CD14-positive monocyte (primary cell): ENCODE measurements around the gene MEGF6. TPM values are rescaled to one million over a fixed set of nuclear protein-coding genes. Genes with fewer than 3 reads are reported as not detected.

Experiments used
- DNase-seq, 3 donors: peaks; one replicate each; pipeline ENCODE4 v3.0.0-alpha.2; 2011 to 2022
- H2AFZ ChIP-seq: 2 replicates; pipeline ENCODE4 v1.6.0; 2012; ENCODE audit warnings: mild to moderate bottlenecking, low read depth, low read length, inconsistent platforms; ENCODE audit not compliant: insufficient read depth, poor library complexity, severe bottlenecking
- H3K27ac ChIP-seq, 2 donors: 1 replicate in 1 of 2; 2 replicates in 1 of 2; pipeline ENCODE4 v1.5.1; 2012 to 2013; ENCODE audit warnings: low read length in 2 of 2, control low read depth in 1 of 2, inconsistent platforms in 1 of 2, low read depth in 1 of 2, mild to moderate bottlenecking in 1 of 2
- H3K27me3 ChIP-seq, 2 donors: one replicate each; pipeline versions ENCODE4 v1.6.0 to v1.6.1; 2011 to 2013; ENCODE audit warnings: low read length in 2 of 2; ENCODE audit not compliant: control insufficient read depth in 2 of 2, insufficient read depth in 2 of 2
- H3K36me3 ChIP-seq, 2 donors: replicated peaks in 1 of 2; 1 replicate in 1 of 2; 2 replicates in 1 of 2; pipeline versions ENCODE4 v1.5.1 to v1.6.1; 2012 to 2013; ENCODE audit warnings: low read length in 2 of 2, control low read depth in 1 of 2, inconsistent platforms in 1 of 2, mild to moderate bottlenecking in 1 of 2; ENCODE audit not compliant: insufficient read depth in 2 of 2, control insufficient read depth in 1 of 2
- H3K4me1 ChIP-seq, 2 donors: 1 replicate in 1 of 2; 2 replicates in 1 of 2; pipeline versions ENCODE4 v1.5.1 to v1.6.1; 2012 to 2013; ENCODE audit warnings: low read length in 2 of 2, control low read depth in 1 of 2, inconsistent platforms in 1 of 2, mild to moderate bottlenecking in 1 of 2, moderate library complexity in 1 of 2; ENCODE audit not compliant: insufficient read depth in 2 of 2, control insufficient read depth in 1 of 2
- H3K4me2 ChIP-seq: replicated peaks from 2 replicates; pipeline ENCODE3; 2012; ENCODE audit warnings: low read length, moderate library complexity, mild to moderate bottlenecking; ENCODE audit not compliant: poor library complexity, severe bottlenecking; ENCODE audit errors: extremely low read depth
- H3K4me3 ChIP-seq, 3 experiments: fragments of 200-600 bp in 1 of 3; sonication (generic) in 1 of 3; replicated peaks in 1 of 3; 1 replicate in 2 of 3; 2 replicates in 1 of 3; pipeline ENCODE4 v1.5.1; 2011 to 2013; ENCODE audit warnings: low read length in 3 of 3, mild to moderate bottlenecking in 3 of 3, control low read depth in 2 of 3, low read depth in 2 of 3, inconsistent platforms in 1 of 3, moderate library complexity in 1 of 3
- H3K79me2 ChIP-seq: 2 replicates; pipeline ENCODE4 v1.6.0; 2012; ENCODE audit warnings: mild to moderate bottlenecking, control low read depth, inconsistent platforms, low read length, moderate library complexity; ENCODE audit not compliant: insufficient read depth
- H3K9ac ChIP-seq: 2 replicates; pipeline ENCODE4 v1.6.0; 2017; ENCODE audit warnings: low read length, mild to moderate bottlenecking; ENCODE audit not compliant: insufficient read depth, poor library complexity, severe bottlenecking
- H3K9me3 ChIP-seq, 2 donors: replicated peaks in 1 of 2; 1 replicate in 1 of 2; 2 replicates in 1 of 2; pipeline versions ENCODE4 v1.5.1 to v1.6.1; 2012 to 2013; ENCODE audit warnings: low read length in 2 of 2, control low read depth in 1 of 2; ENCODE audit not compliant: control insufficient read depth in 1 of 2, insufficient read depth in 1 of 2
- H4K20me1 ChIP-seq: 2 replicates; pipeline ENCODE4 v1.6.0; 2012; ENCODE audit warnings: mild to moderate bottlenecking, low read length, control low read depth, moderate library complexity; ENCODE audit not compliant: insufficient read depth
- H3K27ac Mint-ChIP-seq, 7 donors: one replicate each; pipeline ENCODE4 v1.8.0; 2020; ENCODE audit warnings: mild to moderate bottlenecking in 7 of 7, mixed read lengths in 7 of 7, moderate library complexity in 6 of 7, inconsistent platforms in 2 of 7
- H3K27me3 Mint-ChIP-seq, 3 donors: one replicate each; pipeline ENCODE4 v1.8.0; 2021 to 2022; ENCODE audit warnings: low read depth in 3 of 3, mild to moderate bottlenecking in 3 of 3, mixed read lengths in 3 of 3, moderate library complexity in 3 of 3, inconsistent platforms in 1 of 3
- H3K36me3 Mint-ChIP-seq, 2 donors: one replicate each; pipeline ENCODE4 v1.8.0; 2020; ENCODE audit warnings: mixed read lengths in 2 of 2, inconsistent platforms in 1 of 2, mild to moderate bottlenecking in 1 of 2
- H3K4me1 Mint-ChIP-seq: one replicate; pipeline ENCODE4 v1.8.0; 2020; ENCODE audit warnings: mild to moderate bottlenecking, mixed read lengths
- H3K4me3 Mint-ChIP-seq, 2 donors: one replicate each; pipeline ENCODE4 v1.8.0; 2020; ENCODE audit warnings: mild to moderate bottlenecking in 2 of 2, mixed read lengths in 2 of 2, moderate library complexity in 1 of 2
- H3K9me3 Mint-ChIP-seq, 7 donors: one replicate each; pipeline ENCODE4 v1.8.0; 2020 to 2022; ENCODE audit warnings: mixed read lengths in 7 of 7, mild to moderate bottlenecking in 6 of 7, moderate library complexity in 6 of 7, inconsistent platforms in 2 of 7
- CTCF ChIP-seq: fragments of 200-600 bp; IDR thresholded peaks from one replicate; pipeline ENCODE4 v1.8.0; 2022; ENCODE audit warnings: antibody characterized with exemption, mild to moderate bottlenecking
- WGBS: methylation state at CpG from one replicate; pipeline ENCODE4 v1.1.5; 2013; ENCODE audit warnings: missing lambda C conversion rate; ENCODE audit not compliant: insufficient coverage; 5-methylcytosine and 5-hydroxymethylcytosine counted together
- intact Hi-C, 2 donors: fragments of 100-400 bp; cut with micrococcal nuclease; formaldehyde crosslinking; loops; one replicate each; pipeline versions ENCODE4 v1.15.0 to v1.15.1; 2023
- polyA plus RNA-seq, 3 donors: library from polyadenylated mRNA; depleted of rRNA in 1 of 3; unstranded in 2 of 3; stranded (reverse) in 1 of 3; fragments of 300-500 nt in 2 of 3; fragments of >200 nt in 1 of 3; fragmentation: Illumina TruSeq in 2 of 3; gene quantifications; 1 replicate in 2 of 3; 2 replicates in 1 of 3; pipeline ENCODE4 v1.2.3, GENCODE V29; 2012 to 2021

The MEGF6 gene
- polyA plus RNA-seq, 3 donors, result 0.39 to 3.8 (median 1.2) TPM

- H3K27me3 Mint-ChIP-seq, result peaks cover 2 to 5% (median 4%) of the 10 kb centered on the region in 3 donors
- Histone ChIP-seq H3K27me3 (no peaks in the 10 kb centered on the region), H2AFZ (no peak overlapping the region), H3K4me3 (no peak overlapping the region), H3K79me2 (no peaks in the 10 kb centered on the region), H3K36me3 (no peaks in the 10 kb centered on the region), H3K9ac (no peak overlapping the region), H3K9me3 (no peaks in the 10 kb centered on the region), H3K4me1 (no peaks in the 10 kb centered on the region), H3K4me2 (no peak overlapping the region), H4K20me1 (no peaks in the 10 kb centered on the region), H3K27ac (no peak overlapping the region)
- no peak for DNase-seq
- intact Hi-C loops, result no loop called here
- no peaks in the 10 kb centered on the region for H3K4me1 Mint-ChIP-seq
- WGBS, result 96% methylated on average over 9 of the region's 17 CpGs
- no peak overlapping the region for H3K27ac Mint-ChIP-seq
- H3K4me3 Mint-ChIP-seq, result no peak overlapping the region
- peaks cover 0 to 3% (median 0%) of the 10 kb centered on the region in 7 donors for H3K9me3 Mint-ChIP-seq
- no peak for TF ChIP-seq CTCF
- no peaks in the 10 kb centered on the region for H3K36me3 Mint-ChIP-seq
Observed at GRCh38 chr1:3472906-3473305, 138.4 kb downstream of the MEGF6 start.

GRCh38 chr1:3472088-3472850, 139.0 kb downstream of the MEGF6 start:
- Mint-ChIP-seq H3K36me3 (no peaks in the 10 kb centered on the region), H3K27ac (no peak overlapping the region), H3K9me3 (peaks cover 0 to 3% (median 0%) of the 10 kb centered on the region in 7 donors), H3K4me1 (no peaks in the 10 kb centered on the region), H3K27me3 (peaks cover 2 to 5% (median 4%) of the 10 kb centered on the region in 3 donors), H3K4me3 (no peak overlapping the region)
- TF ChIP-seq CTCF, result no peak
- WGBS, result 85% methylated on average over 22 of the region's 25 CpGs
- no peak for DNase-seq
- Histone ChIP-seq H3K9ac (no peak overlapping the region), H3K4me2 (no peak overlapping the region), H3K9me3 (no peaks in the 10 kb centered on the region), H3K36me3 (no peaks in the 10 kb centered on the region), H2AFZ (no peak overlapping the region), H3K4me3 (no peak overlapping the region), H3K79me2 (no peaks in the 10 kb centered on the region), H3K27me3 (no peaks in the 10 kb centered on the region), H4K20me1 (no peaks in the 10 kb centered on the region), H3K27ac (no peak overlapping the region), H3K4me1 (no peaks in the 10 kb centered on the region)
- intact Hi-C loops, result no loop called here
